MM.1S (cell line): ENCODE data around the gene SPAG16.

Experiments used
- DNase-seq: peaks from one replicate; pipeline ENCODE4 v3.0.0-alpha.2; 2015
- H2AFZ ChIP-seq: fragments of 300-600 bp; sonication (generic); 2 replicates; pipeline ENCODE4 v1.6.0; 2016; ENCODE audit warnings: antibody characterized with exemption, low read length
- H3F3A ChIP-seq: fragments of 300-600 bp; sonication (generic); 2 replicates; pipeline ENCODE4 v1.6.1; 2016; ENCODE audit warnings: mild to moderate bottlenecking, antibody characterized with exemption, low read length, moderate library complexity, mixed read lengths; ENCODE audit not compliant: insufficient read depth
- H3K27ac ChIP-seq: fragments of 300-600 bp; sonication (generic); 2 replicates; pipeline ENCODE4 v1.5.1; 2016; ENCODE audit warnings: mild to moderate bottlenecking, low read length
- H3K27me3 ChIP-seq: fragments of 300-600 bp; sonication (generic); replicated peaks from 2 replicates; pipeline ENCODE4 v1.6.0; 2016; ENCODE audit warnings: low read length; ENCODE audit not compliant: insufficient read depth
- H3K36me3 ChIP-seq: fragments of 300-600 bp; sonication (generic); replicated peaks from 2 replicates; pipeline ENCODE4 v1.6.1; 2016; ENCODE audit warnings: mild to moderate bottlenecking, low read length, mixed read lengths; ENCODE audit not compliant: insufficient read depth
- H3K4me1 ChIP-seq: fragments of 300-600 bp; sonication (generic); 2 replicates; pipeline ENCODE4 v1.6.1; 2016; ENCODE audit warnings: low read length, mixed read lengths
- H3K4me2 ChIP-seq: fragments of 300-600 bp; sonication (generic); 2 replicates; pipeline ENCODE4 v1.6.0; 2016; ENCODE audit warnings: low read depth, low read length
- H3K4me3 ChIP-seq: fragments of 300-600 bp; sonication (generic); 2 replicates; pipeline ENCODE4 v1.5.1; 2016; ENCODE audit warnings: low read length, mixed read lengths
- H3K79me2 ChIP-seq: fragments of 300-600 bp; sonication (generic); 2 replicates; pipeline ENCODE4 v1.6.1; 2016; ENCODE audit warnings: mixed run types, low read length, mixed read lengths
- H3K9ac ChIP-seq: fragments of 300-600 bp; sonication (generic); 2 replicates; pipeline ENCODE4 v1.6.1; 2016; ENCODE audit warnings: low read length, mixed read lengths
- H3K9me2 ChIP-seq: fragments of 300-600 bp; sonication (generic); replicated peaks from 2 replicates; pipeline ENCODE4 v1.6.1; 2016; ENCODE audit warnings: mild to moderate bottlenecking, low read length, mixed read lengths; ENCODE audit not compliant: insufficient read depth
- H3K9me3 ChIP-seq: fragments of 300-600 bp; sonication (generic); replicated peaks from 2 replicates; pipeline ENCODE4 v1.6.1; 2016; ENCODE audit warnings: mild to moderate bottlenecking, low read length, mixed read lengths; ENCODE audit not compliant: insufficient read depth
- H4K20me1 ChIP-seq: fragments of 300-600 bp; sonication (generic); 2 replicates; pipeline ENCODE4 v1.6.1; 2016; ENCODE audit warnings: mild to moderate bottlenecking, low read length, moderate library complexity, mixed read lengths; ENCODE audit not compliant: insufficient read depth
- EZH2 ChIP-seq: fragments of 300-600 bp; sonication (generic); optimal IDR thresholded peaks from 2 replicates; pipeline ENCODE3; 2017; ENCODE audit warnings: low read depth, mild to moderate bottlenecking, antibody characterized with exemption, low read length, mixed read lengths
- EZH2phosphoT487 ChIP-seq: fragments of 300-600 bp; sonication (generic); IDR thresholded peaks from 2 replicates; pipeline ENCODE4 v1.6.1; 2018; ENCODE audit warnings: antibody characterized with exemption, low read length
- TF ChIP-seq, protein P1 (sequence below): fragments of 300-600 bp; sonication (generic); IDR thresholded peaks from 2 replicates; pipeline ENCODE4 v1.5.1; 2016; ENCODE audit warnings: antibody characterized with exemption, low read length, mixed read lengths

Gene SPAG16

DNA sequence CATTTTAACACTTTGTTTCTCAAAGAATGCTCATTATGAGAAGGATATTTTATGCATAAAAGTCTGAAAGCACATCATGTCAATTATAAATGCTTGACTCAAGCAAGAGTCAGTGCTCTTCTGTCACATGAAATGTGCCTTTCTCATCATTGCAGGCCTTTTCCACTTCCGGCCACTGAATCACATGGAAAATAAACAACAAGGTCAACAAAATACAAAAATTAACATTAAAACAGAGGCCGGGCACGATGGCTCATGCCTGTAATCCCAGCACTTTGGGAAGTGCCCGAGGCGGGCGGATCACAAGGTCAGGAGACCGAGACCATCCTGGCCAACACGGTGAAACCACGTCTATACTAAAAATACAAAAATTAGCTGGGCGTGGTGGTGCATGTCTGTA lies 480.6 kb downstream of the SPAG16 start:
- no peaks in the 10 kb centered on the region for H3K9me2 ChIP-seq
- TF ChIP-seq, protein P1, sequence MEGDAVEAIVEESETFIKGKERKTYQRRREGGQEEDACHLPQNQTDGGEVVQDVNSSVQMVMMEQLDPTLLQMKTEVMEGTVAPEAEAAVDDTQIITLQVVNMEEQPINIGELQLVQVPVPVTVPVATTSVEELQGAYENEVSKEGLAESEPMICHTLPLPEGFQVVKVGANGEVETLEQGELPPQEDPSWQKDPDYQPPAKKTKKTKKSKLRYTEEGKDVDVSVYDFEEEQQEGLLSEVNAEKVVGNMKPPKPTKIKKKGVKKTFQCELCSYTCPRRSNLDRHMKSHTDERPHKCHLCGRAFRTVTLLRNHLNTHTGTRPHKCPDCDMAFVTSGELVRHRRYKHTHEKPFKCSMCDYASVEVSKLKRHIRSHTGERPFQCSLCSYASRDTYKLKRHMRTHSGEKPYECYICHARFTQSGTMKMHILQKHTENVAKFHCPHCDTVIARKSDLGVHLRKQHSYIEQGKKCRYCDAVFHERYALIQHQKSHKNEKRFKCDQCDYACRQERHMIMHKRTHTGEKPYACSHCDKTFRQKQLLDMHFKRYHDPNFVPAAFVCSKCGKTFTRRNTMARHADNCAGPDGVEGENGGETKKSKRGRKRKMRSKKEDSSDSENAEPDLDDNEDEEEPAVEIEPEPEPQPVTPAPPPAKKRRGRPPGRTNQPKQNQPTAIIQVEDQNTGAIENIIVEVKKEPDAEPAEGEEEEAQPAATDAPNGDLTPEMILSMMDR = no peak
- TF ChIP-seq EZH2 (no peak), EZH2phosphoT487 (no peak)

DNA sequence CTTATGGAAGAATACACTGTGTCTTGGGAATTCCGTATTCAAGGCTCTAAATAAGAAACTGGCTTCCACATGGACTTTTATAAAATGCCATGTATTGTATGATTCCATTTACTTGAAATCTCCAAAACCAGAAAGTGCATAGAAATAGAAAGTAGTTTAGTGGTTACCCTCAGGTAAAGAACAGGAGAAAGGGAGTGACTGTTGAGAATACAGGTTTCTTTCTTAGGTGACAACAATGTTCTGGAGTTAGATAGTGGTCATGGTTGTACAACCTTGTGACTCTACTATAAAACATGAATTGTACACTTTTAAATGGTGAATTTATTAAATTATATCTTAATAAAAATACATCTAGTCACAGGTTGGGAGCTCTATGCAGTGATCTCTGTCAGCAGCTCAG lies 481.8 kb downstream of the SPAG16 start:
- Histone ChIP-seq H3F3A (no peaks in the 10 kb centered on the region; the same call in none of the 2 replicates), H3K36me3 (no peaks in the 10 kb centered on the region), H3K9me3 (no peaks in the 10 kb centered on the region), H3K4me1 (peaks cover 8% of the 10 kb centered on the region; the same call in 1 of the 2 replicates), H3K9me2 (no peaks in the 10 kb centered on the region), H2AFZ (no peak overlapping the region), H4K20me1 (no peaks in the 10 kb centered on the region), H3K9ac (no peak overlapping the region), H3K27ac (no peak overlapping the region), H3K4me3 (no peak overlapping the region), H3K27me3 (peaks cover 58% of the 10 kb centered on the region), H3K79me2 (no peaks in the 10 kb centered on the region), H3K4me2 (peak overlapping the region; percentile 30; the same call in 1 of the 2 replicates)
- no peak for TF ChIP-seq EZH2phosphoT487
- TF ChIP-seq, protein P1 = no peak
- no peak for TF ChIP-seq EZH2
- DNase-seq = no peak

More for the DNA sequence above, 480.6 kb downstream of the SPAG16 start:
- no peak overlapping the region for H3K9ac ChIP-seq
- no peaks in the 10 kb centered on the region for H3K36me3 ChIP-seq
- H2AFZ ChIP-seq = no peak overlapping the region
- no peaks in the 10 kb centered on the region for H3K9me3 ChIP-seq
- H3F3A ChIP-seq = no peaks in the 10 kb centered on the region; the same call in none of the 2 replicates
- no peaks in the 10 kb centered on the region for H4K20me1 ChIP-seq
- no peak overlapping the region for H3K4me2 ChIP-seq
- no peak for DNase-seq
- H3K27ac ChIP-seq = no peak overlapping the region
- H3K27me3 ChIP-seq = peaks cover 66% of the 10 kb centered on the region
- peaks cover 8% of the 10 kb centered on the region; the same call in 1 of the 2 replicates for H3K4me1 ChIP-seq
- H3K79me2 ChIP-seq = no peaks in the 10 kb centered on the region
- no peak overlapping the region for H3K4me3 ChIP-seq

DNA sequence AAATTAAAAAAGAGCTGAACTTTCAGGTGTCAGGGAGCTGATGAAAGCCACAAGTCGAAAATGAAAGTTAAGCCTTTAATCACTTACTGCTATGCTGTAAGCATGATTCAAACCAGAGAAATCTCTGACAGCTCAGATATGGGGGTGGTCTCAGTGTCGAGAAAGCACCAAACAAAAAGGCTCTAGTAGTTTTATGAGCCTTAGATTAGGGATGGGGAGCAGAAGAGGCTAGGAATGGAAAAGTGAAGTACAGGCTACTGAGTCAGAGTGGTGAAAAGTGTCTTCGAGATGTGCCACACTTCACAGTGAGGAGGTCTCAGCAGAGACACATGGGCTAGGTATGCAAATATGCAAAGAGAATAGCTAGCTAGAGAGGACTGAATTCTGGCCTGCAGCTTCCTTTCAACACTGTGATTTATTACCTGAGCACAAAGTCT lies 482.2 kb downstream of the SPAG16 start:
- no peaks in the 10 kb centered on the region; the same call in none of the 2 replicates for H3F3A ChIP-seq
- H3K79me2 ChIP-seq = no peaks in the 10 kb centered on the region
- no peaks in the 10 kb centered on the region for H3K9me2 ChIP-seq
- H4K20me1 ChIP-seq = no peaks in the 10 kb centered on the region
- peaks cover 54% of the 10 kb centered on the region for H3K27me3 ChIP-seq
- no peaks in the 10 kb centered on the region for H3K36me3 ChIP-seq
- H3K27ac ChIP-seq = no peak overlapping the region
- H3K4me1 ChIP-seq = peaks cover 8% of the 10 kb centered on the region; the same call in 1 of the 2 replicates
- no peak overlapping the region for H3K9ac ChIP-seq
- no peaks in the 10 kb centered on the region for H3K9me3 ChIP-seq
- peak overlapping the region; percentile 30; the same call in 1 of the 2 replicates for H3K4me2 ChIP-seq
- H3K4me3 ChIP-seq = no peak overlapping the region
- no peak overlapping the region for H2AFZ ChIP-seq
- TF ChIP-seq EZH2phosphoT487 = no peak
- TF ChIP-seq, protein P1 = no peak
- no peak for TF ChIP-seq EZH2
- peak; percentile 75 for DNase-seq
